Stomach (tissue), 4 donors: ENCODE measurements around the gene NMRK2.

ENCODE experiments used
- CTCF ChIP-seq, 7 experiments: fragments of 450-650 bp in 4 of 7; fragments of 200-600 bp in 3 of 7; sonication (generic) in 3 of 7; IDR thresholded peaks; one replicate each; pipeline ENCODE4 v1.5.1; 2016 to 2019; ENCODE audit warnings: antibody characterized with exemption in 7 of 7, control low read depth in 2 of 7, mild to moderate bottlenecking in 1 of 7
- POLR2AphosphoS5 ChIP-seq, 3 donors: sonication (generic); formaldehyde crosslinking; IDR thresholded peaks; one replicate each; pipeline ENCODE4 v1.6.1; 2016; ENCODE audit warnings: antibody characterized with exemption in 3 of 3

- no peak for TF ChIP-seq POLR2AphosphoS5 (IDR thresholded peaks at IDR 0.05)
- no peak for TF ChIP-seq CTCF (IDR thresholded peaks at IDR 0.05)
Measured at GRCh38 chr19:3964256-3965194, 31.7 kb downstream of the NMRK2 start.
